ENCODE measurements around the gene ACADS. TPM values are rescaled to one million over a fixed set of nuclear protein-coding genes. Genes with fewer than 3 reads are reported as not detected.

Gene ACADS, protein sequence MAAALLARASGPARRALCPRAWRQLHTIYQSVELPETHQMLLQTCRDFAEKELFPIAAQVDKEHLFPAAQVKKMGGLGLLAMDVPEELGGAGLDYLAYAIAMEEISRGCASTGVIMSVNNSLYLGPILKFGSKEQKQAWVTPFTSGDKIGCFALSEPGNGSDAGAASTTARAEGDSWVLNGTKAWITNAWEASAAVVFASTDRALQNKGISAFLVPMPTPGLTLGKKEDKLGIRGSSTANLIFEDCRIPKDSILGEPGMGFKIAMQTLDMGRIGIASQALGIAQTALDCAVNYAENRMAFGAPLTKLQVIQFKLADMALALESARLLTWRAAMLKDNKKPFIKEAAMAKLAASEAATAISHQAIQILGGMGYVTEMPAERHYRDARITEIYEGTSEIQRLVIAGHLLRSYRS
- total RNA-seq = 14.9 and 22.4 TPM in 2 replicates

GRCh38 chr12:120725659-120726509 is at the start of gene ACADS:
Gene ACADS, plus strand, starts transcription at chr12:120725826. Its CDS starts 60 bp downstream, at chr12:120725886.

DNA sequence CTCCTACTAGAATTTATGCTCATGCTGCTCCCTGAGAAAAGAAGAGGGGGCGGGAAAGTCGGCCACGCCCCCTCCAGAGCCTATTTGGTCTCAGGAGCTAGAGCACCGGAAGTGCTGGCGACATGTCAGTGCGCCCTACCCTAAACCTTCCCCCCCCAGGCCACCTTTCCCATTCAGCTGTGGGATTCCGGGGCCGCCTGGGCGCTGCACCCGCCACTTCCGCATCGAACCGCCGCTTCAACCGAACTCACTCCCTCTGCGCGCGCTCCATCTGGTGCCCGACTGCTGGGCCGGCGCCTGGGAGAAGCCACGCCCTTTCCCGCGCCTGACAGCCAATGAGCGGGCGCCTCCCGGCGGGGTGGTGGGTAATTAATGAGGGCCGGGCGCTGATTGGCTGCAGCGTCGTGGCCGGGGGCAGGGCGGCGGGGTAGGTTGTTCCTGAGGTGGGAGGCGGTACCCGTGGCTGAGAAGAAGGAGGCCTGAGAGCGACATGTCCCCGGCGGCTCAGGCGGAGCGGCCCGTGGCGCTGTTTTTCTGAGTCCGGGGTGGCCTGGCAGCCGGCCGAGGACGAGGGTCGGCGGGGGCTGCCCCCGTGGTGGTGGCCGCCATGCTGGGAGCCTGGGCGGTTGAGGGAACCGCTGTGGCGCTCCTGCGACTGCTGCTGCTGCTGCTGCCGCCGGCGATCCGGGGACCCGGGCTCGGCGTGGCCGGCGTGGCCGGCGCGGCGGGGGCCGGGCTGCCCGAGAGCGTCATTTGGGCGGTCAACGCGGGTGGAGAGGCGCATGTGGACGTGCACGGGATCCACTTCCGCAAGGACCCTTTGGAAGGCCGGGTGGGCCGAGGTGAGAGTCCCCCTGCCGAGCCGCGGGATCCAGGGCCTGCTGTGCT is 38.7 kb upstream of the ACADS start, which contains the start of gene MLEC:
Gene MLEC (plus strand): TSS at position 460 of the 888 bp plus-strand sequence. CDS start 148 bp downstream, at position 608.

GRCh38 chr12:120710031-120710804 is 15.4 kb upstream of the ACADS start, which contains the start of gene UNC119B:
Gene UNC119B, plus strand, starts transcription at chr12:120710458. Its CDS starts 17 bp downstream, at chr12:120710475.

Other genes starting within 250 kb of the ACADS start
- 232 and 373 TPM in 2 replicates for gene DYNLL1, start 229.7 kb upstream of the ACADS start, total RNA-seq
- 23.3 and 28.9 TPM in 2 replicates for gene COQ5, start 196.7 kb upstream of the ACADS start, total RNA-seq
- 110 and 248 TPM in 2 replicates for gene RNF10, start 191.5 kb upstream of the ACADS start, total RNA-seq
- gene POP5, start 144.4 kb upstream of the ACADS start, total RNA-seq = 23.3 and 31.0 TPM in 2 replicates
- gene CABP1, start 85.2 kb upstream of the ACADS start, total RNA-seq = 0.16 TPM in 1 of 2 replicates, not detected in the other
- 54.3 and 62.5 TPM in 2 replicates for gene MLEC, start 38.7 kb upstream of the ACADS start, total RNA-seq
- gene UNC119B, start 15.4 kb upstream of the ACADS start, total RNA-seq = 18.6 and 24.7 TPM in 2 replicates
- gene SPPL3, start 178.5 kb downstream of the ACADS start, total RNA-seq = 3.2 and 11.7 TPM in 2 replicates